ENCODE measurements around the gene ANGEL1.

ANGEL1 gene

DNA sequence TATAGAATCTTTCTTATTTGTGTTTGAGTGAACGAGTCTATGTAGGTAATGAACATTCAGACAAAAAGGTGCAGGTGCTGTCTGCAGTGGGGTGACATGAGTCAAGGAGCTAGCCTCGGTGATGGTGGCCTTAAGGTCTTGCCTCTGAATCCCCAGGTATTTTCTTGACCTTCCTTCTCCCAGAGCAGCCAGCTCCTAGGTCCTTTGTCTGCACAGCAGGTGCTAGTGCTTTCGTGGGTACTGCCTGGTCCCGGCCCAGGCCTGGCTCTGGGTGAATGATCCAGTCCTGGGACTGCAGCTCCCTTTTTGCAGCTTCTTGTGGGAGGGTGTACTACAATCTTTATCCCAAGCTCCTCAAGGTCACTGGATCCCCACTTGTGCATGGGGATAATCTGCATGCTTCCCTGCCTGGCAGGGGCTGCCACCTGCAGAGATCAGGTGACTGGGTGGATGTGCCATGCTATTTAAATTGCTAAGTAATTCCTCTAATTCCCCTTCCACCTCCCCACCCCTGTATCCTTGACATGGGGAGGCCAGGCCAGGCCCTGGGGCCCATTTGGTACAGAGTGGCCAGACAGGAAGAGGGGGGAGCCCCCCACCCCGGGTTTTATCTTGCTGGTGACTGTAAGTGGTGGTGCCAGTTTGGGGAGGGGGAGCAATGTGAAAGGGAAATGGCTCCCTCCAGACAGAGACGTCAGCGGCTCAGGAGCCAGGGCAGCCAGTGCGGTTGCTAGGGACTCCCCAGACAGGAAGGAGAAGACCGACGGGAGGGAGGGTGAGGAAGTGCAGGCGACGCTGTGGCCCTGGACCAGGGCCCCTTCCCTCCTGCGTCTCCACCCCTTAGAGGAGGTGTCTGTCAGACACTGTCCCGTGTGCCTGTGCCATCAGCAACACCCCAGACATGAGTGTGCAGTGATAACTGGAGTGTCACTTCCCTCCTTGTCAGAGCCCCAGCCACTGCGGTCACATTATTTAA lies 44.7 kb downstream of the ANGEL1 start:
- DNase-seq, result peak in 29 of 56 donors; percentile 27 to 67 (median 41)

DNA sequence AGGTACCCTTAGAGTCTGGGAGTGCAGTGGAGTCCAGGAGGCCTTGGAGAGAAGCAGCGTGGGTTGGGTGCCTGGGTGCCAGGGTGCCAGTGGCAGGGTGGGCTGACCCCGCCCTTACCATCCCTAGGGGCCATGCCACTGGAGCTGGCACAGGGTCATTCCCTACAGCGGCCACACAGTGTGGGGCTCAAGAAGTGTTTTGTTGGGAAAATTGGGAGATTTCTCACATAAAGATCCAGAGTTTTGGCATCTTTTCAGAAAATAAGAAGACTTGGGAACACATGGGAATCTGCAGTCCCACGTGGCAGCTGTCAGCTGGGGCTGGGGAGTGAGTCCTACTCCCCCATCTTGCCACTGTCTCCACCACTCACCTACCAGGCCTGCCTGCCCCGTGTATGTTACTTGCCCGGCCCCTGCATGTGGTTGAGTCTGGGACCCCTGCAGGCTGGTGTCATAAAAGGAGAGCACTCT lies 47.2 kb downstream of the ANGEL1 start:
- DNase-seq, result no peak

GRCh38 chr14:76763096-76764041 lies 49.3 kb downstream of the ANGEL1 start:
- peak in 10 of 56 donors; percentile 27 to 56 (median 39) for DNase-seq

DNA sequence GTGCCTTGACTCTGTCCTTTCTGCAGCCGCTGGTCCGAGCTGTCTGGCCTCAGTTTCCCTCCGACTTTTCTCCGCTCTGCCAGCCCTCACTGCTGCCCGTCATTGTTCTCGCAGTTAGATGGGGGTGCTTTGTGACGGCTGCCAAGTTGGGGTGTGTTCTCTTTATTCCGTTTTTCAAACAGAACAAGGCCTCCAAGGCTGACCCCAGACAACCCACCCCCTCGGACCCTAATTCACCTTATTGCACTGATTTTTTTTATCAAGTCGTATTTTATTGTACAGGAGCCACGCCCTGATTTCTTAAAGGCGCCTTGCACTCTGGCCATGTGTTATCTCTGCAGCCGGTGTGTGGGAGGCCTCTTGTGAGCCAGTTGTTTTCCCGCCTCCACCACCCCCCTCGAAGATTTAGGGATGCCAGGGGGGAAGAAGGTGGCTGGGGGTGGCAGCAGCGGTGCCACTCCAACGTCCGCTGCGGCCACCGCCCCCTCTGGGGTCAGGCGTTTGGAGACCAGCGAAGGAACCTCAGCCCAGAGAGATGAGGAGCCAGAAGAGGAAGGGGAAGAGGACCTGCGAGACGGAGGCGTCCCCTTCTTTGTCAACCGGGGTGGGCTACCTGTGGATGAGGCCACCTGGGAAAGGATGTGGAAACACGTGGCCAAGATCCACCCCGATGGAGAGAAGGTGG lies 50.1 kb downstream of the ANGEL1 start:
- DNase-seq, result peak in 3 of 56 donors; percentile 45 to 73 (median 64)

DNA sequence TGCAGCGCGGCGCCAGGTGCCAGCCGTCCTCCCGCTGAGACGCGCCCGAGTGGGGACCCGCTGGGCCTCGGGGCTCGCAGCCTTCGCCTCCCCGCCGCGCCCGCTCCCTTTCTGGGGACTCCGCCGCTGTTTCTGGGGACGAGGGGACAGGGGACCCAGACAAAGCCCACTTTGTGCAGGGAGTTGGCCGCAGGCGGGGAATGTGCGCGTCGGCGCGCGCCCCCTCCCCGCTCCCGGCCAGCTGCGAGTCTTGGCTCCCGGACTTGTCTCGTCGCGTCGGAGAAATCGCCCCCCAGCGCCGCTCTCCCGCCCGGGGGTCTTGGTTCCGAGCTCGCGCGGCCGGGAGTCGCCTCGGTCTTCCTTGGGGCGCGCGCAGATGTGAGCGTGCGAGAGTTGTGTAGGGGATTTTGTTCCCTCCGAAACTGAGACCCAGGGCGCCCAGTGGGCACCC lies 50.7 kb downstream of the ANGEL1 start:
- DNase-seq, result peak in 39 of 56 donors; percentile 32 to 76 (median 56)

DNA sequence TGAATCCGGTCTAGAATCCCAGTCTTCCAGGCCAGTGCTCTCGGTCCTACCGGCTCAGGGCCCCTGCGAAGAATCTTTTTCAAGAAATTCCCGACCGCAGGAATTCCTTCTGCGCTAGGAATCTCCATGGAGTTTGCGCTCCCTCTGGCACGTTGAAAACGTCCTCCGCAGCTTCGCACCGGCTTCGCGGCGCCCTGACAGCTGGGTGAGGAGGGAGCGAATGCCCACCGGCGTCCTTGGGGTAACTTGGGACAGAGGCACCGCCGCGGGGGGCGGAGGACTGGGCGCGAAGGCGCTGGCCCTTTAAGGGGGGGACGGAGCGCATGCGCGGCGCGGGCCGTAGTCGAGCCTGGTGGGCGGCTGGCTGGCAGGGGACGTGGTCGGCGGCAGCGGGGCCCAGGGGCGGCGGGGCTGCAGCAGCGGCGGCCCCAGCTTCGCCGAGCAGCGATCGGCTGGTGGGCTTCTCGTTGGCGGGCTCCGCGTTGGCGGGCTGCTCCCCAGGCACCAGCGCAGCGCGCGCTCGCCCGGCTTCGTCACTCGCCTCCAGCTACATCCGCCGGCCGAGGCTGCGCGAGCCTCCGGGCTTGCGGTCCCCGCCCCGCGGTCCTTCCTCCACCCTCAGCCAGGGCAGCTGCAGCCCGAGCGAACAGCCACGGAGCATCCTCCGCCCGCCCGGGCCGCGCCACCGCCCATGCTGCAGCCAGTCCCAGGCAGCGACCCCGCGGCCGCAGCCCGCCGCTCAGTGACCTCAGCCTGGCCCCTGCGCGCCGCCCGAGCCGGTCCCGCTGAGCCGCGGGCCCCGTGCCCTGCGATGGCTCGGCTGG lies 51.3 kb downstream of the ANGEL1 start, which contains the start of gene VASH1:
Gene VASH1, plus strand, starts transcription at position 333 of the 824 bp plus-strand sequence. CDS start 1,354 bp downstream, outside the sequence.
- peak in 45 of 56 donors; percentile 38 to 82 (median 67) for DNase-seq

DNA sequence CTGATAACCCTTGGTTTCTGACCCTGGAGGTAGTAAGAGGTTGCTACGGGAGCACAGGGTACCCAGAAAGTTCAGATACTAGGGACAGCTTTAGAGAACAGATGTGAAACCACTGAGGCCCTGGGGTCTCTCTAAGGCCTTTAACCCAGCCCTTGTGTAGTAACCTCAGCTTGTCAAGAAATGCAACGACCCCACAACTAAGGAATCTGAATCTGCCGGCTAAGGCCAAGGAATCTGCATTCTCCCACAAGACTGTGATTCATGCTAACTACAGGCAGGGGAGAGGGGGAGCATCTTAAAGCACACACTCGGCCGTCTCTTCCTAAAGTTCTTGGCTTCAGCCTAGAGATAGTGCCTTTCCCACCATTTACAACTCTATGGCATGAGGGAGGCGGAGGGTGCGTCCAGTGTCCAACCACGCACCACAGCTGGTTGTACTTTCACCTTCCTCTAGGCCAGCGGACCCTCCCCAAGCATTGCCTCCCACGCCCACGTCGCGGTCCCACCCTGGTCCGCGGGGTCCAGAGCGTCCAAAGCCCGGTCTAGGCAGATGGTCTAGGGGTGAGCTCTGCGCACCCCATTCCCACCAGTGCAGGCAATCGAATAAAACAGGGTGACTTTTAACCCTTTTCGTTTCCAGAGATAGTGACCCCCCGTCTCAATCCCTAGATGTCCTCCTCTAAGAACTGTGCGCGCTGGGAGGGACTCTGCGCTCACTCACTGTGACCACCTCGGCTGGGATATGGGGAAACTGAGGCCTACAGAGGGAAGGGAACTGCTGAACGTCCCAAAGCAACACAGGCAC lies 52.1 kb downstream of the ANGEL1 start:
- DNase-seq, result no peak

DNA sequence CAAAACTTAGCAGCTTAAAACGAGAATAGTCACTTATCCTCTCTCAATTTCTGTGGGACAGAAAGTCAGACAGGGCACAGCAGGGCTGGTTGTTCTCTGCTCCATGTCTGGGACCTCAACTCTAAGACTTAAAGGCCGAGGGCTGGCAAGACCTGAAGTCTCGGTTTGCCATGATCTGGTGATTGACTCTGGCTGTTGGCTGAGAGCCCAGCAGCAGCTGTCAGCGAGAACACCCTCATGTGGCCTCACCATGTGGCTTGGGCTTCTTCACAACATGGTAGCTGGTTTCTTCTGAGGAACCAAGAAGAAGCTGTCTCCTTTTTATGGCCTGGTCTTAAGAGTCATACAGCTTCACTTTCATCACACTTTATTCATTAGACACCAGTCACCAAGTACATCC lies 53.1 kb downstream of the ANGEL1 start:
- no peak for DNase-seq

DNA sequence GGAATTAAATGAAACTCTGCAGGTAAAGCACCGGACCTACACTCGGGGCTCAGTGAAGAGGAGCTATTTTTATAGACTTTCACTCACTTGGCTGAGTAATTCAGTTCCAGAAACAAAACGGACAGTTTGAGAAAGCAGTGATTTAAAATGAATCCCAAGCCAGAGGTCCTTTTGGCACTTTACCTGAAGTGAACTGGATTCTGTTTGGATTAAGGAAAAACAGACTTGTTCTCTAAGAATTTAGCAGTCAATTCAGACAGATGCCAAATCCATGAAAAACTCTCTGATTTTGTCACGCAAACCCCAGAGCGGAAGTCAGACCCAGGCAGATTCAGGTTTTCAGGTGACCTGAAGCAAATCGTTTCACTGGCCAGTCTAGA lies 56.3 kb downstream of the ANGEL1 start:
- DNase-seq, result no peak

- no peak for DNase-seq
Measured at GRCh38 chr14:76755610-76756370, 56.9 kb downstream of the ANGEL1 start.

GRCh38 chr14:76754586-76754985 lies 58.1 kb downstream of the ANGEL1 start:
- DNase-seq, result no peak

DNA sequence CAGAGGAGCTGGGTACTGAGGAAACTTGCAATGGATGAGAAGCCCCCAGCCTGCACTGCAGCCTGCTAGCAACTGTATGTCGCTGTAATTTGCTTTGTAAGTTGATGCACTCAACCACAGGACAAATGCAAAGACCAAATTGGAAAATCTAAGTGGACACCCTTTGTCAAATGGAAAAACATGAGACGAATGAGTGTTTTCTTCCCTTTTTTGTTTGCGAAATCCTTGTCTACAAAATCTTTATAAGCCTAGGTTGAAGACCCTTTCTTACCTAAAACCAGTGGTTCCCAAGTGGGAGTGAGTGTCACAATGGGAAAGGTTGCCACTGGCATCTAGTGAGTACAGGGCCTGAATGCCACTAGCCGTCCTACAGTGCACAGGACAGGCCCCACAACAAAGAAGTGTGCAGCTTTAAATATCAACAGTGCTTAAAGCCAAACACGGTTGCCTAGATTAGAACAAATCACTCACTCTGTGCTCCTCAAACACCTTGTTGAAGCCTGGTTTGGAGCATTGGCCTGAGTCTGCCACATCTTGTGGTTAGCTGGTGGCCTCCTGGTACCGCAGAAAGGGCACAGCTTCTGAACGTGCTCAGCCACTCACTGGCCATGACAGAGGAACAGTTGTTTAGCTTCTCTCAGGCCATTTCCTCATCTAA lies 59.0 kb downstream of the ANGEL1 start:
- no peak for DNase-seq

- peak in 35 of 56 donors; percentile 27 to 79 (median 55) for DNase-seq
Measured at GRCh38 chr14:76752744-76753143, 59.9 kb downstream of the ANGEL1 start.

- no peak for DNase-seq
Measured at GRCh38 chr14:76742966-76743365, 69.7 kb downstream of the ANGEL1 start.

GRCh38 chr14:76742185-76742584 lies 70.5 kb downstream of the ANGEL1 start:
- no peak for DNase-seq

GRCh38 chr14:76741074-76741473 lies 71.6 kb downstream of the ANGEL1 start:
- no peak for DNase-seq
